ENCODE measurements around the gene GRM4. TPM values are rescaled to one million over a fixed set of nuclear protein-coding genes. Genes with fewer than 3 reads are reported as not detected.

The GRM4 gene
- total and polyA plus RNA-seq, 10 of the 15 experiments (the other 5 are each of a cell fraction or from before 2014, with no cell fraction given) = 0.01 to 0.31 (median 0.05) TPM; not detected in 2

- ATAC-seq (no peak), DNase-seq (ENCODE audit: low read depth, low spot score) (no peak), FAIRE-seq (no peak)
- Histone ChIP-seq H3K79me2 (ENCODE audit: control insufficient read depth, insufficient read depth, low read length) (no peaks in the 10 kb centered on the region), H2AFZ (ENCODE audit: control insufficient read depth, low read depth, low read length) (no peak overlapping the region), H3K27me3 (replicated peaks in 1 of 2; ENCODE audit: control insufficient read depth in 2 of 2, insufficient read depth in 2 of 2, low read length in 1 of 2) (peaks cover 0 to 1% of the 10 kb centered on the region in 2 experiments; a peak in 1 of 4 replicates), H4K20me1 (ENCODE audit: control insufficient read depth, insufficient read depth) (no peaks in the 10 kb centered on the region), H3K4me1 (ENCODE audit: control insufficient read depth, insufficient read depth, low read length) (no peaks in the 10 kb centered on the region), H3K9ac (ENCODE audit: control insufficient read depth, insufficient read depth, low read length) (no peak overlapping the region), H3K4me2 (ENCODE audit: control insufficient read depth, insufficient read depth) (no peak overlapping the region), H3K36me3 (ENCODE audit: control insufficient read depth in 2 of 2, insufficient read depth in 2 of 2, low read length in 1 of 2) (no peaks in the 10 kb centered on the region), H3K27ac (ENCODE audit: control insufficient read depth, insufficient read depth) (no peak overlapping the region), H3K4me3 (no peak overlapping the region), H3K9me3 (replicated peaks; ENCODE audit: control insufficient read depth, insufficient read depth, low read length) (no peaks in the 10 kb centered on the region)
- 31% methylated on average over 8 of the region's 8 CpGs for WGBS (ENCODE audit: insufficient coverage, insufficient replicate concordance, low lambda C conversion rate, missing lambda C conversion rate)
- no TSS peak for BruUV-seq (replicated peaks)
- CTCF ChIA-PET = no interaction called here
- intact Hi-C loops (cut with micrococcal nuclease; ENCODE audit: unreplicated experiment) (no loop called here), in situ Hi-C loops (cut with MboI) (no loop called here)
- SMC1A ChIA-PET (ENCODE audit: uncharacterized antibody, unreplicated experiment) = no interaction called here
- RAD21 ChIA-PET (ENCODE audit: unreplicated experiment) = no interaction called here
- POLR2A ChIA-PET = no interaction called here
- TF ChIP-seq IKZF2 (IDR thresholded peaks at IDR 0.05) (no peak), HSF1 (IDR thresholded peaks at IDR 0.05; ENCODE audit: low read depth, low read length) (no peak), SP1 (IDR thresholded peaks at IDR 0.05; ENCODE audit: low read depth, low read length) (no peak), BCLAF1 (IDR thresholded peaks at IDR 0.05) (no peak), HCFC1 (IDR thresholded peaks at IDR 0.05; ENCODE audit: low read length) (no peak), NR2C1 (IDR thresholded peaks at IDR 0.05) (no peak), IRF4 (IDR thresholded peaks at IDR 0.05; ENCODE audit: low read depth, low read length) (no peak), CHD1 (IDR thresholded peaks at IDR 0.05; ENCODE audit: low read depth, low read length) (no peak)
These were observed 66.0 kb downstream of the GRM4 start for GRCh38 chr6:34079899-34080298.

Data from GM12878 (cell line).